A673 (cell line): ENCODE data around the gene KRT4.

Source experiments
- EZH2 ChIP-seq: fragments of 200-600 bp; sonication (generic); IDR thresholded peaks from 2 replicates; pipeline ENCODE4 v1.6.1; 2017; ENCODE audit warnings: borderline replicate concordance, low read depth, mild to moderate bottlenecking, mixed read lengths, antibody characterized with exemption, low read length; ENCODE audit not compliant: poor library complexity, severe bottlenecking
- TF ChIP-seq, protein P1 (sequence below): fragments of 300-800, 200-600 bp; sonication (generic); conservative IDR thresholded peaks from 2 replicates; pipeline ENCODE4 v1.5.1; 2017; ENCODE audit warnings: low read depth, mild to moderate bottlenecking, antibody characterized with exemption, low read length, moderate library complexity, mixed read lengths

DNA sequence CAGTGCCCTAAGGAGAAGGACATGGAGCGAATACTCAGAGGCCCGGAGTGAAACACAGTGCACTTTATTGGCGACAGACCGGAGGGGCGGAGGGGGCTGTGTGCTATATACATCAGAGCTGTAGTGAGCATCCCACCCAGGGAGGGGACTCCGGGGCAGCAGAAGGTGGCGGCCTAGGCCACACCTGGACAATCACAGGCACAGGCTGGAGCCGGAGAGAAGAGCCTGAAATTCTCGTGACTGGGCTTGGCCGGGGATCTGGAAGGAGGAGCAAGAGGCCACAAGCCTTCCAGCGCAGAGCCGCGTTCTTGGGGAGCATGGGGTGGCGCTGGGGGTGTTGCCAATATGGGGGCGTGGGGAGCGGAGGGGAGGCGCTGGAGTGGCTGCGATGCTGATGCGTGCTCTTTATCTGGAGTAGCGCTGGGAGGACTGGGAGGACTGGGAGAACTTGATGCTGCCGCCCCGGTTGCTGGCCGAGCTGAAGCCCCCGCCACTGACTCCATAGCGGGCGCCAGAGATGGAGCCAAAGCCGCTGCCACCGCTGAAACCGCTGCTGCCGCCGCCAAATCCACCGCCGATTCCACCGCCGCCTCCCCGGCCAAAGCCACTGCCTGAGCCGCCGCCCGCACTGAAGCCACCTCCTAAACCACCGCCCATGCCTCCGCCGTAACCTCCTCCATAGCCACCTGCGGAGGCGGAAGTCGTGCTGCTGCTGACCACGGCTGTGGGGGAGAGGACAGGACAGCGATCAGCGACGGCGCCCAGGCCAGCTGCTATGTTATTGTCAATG is 24.1 kb downstream of the KRT4 start:
- TF ChIP-seq, protein P1, sequence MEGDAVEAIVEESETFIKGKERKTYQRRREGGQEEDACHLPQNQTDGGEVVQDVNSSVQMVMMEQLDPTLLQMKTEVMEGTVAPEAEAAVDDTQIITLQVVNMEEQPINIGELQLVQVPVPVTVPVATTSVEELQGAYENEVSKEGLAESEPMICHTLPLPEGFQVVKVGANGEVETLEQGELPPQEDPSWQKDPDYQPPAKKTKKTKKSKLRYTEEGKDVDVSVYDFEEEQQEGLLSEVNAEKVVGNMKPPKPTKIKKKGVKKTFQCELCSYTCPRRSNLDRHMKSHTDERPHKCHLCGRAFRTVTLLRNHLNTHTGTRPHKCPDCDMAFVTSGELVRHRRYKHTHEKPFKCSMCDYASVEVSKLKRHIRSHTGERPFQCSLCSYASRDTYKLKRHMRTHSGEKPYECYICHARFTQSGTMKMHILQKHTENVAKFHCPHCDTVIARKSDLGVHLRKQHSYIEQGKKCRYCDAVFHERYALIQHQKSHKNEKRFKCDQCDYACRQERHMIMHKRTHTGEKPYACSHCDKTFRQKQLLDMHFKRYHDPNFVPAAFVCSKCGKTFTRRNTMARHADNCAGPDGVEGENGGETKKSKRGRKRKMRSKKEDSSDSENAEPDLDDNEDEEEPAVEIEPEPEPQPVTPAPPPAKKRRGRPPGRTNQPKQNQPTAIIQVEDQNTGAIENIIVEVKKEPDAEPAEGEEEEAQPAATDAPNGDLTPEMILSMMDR = no peak
- no peak for TF ChIP-seq EZH2
